Smooth muscle cell (in vitro differentiated cells): Measurements from ENCODE around the gene CSH2. TPM values are rescaled to one million over a fixed set of nuclear protein-coding genes. Genes with fewer than 3 reads are reported as not detected.

Source experiments
- DNase-seq: peaks from one replicate; lab custom pipeline; 2025; ENCODE audit not compliant: unreplicated experiment; lab: John Stamatoyannopoulos, UW
- H2AFZ ChIP-seq: fragments of 200-600 bp; sonication (generic); 2 replicates; pipeline ENCODE4 v1.6.0; 2016; ENCODE audit warnings: antibody characterized with exemption, low read depth, mild to moderate bottlenecking
- H3F3A ChIP-seq: fragments of 200-600 bp; sonication (generic); 2 replicates; pipeline ENCODE4 v1.6.0; 2017; ENCODE audit warnings: antibody characterized with exemption, low read depth
- H3K27ac ChIP-seq: fragments of 200-600 bp; sonication (generic); 2 replicates; pipeline ENCODE4 v1.5.1; 2016; ENCODE audit warnings: low read depth, mild to moderate bottlenecking
- H3K27me3 ChIP-seq: fragments of 200-600 bp; sonication (generic); 2 replicates; pipeline ENCODE4 v1.6.1; 2016; ENCODE audit warnings: low read depth, mild to moderate bottlenecking
- H3K36me3 ChIP-seq: fragments of 200-600 bp; sonication (generic); 2 replicates; pipeline ENCODE4 v1.5.1; 2016; ENCODE audit warnings: low read depth
- H3K4me1 ChIP-seq: fragments of 200-600 bp; sonication (generic); 2 replicates; pipeline ENCODE4 v1.5.1; 2016; ENCODE audit warnings: low read depth
- H3K4me2 ChIP-seq: fragments of 200-600 bp; sonication (generic); 2 replicates; pipeline ENCODE4 v1.6.0; 2016; ENCODE audit warnings: mild to moderate bottlenecking
- H3K4me3 ChIP-seq: fragments of 200-600 bp; sonication (generic); 2 replicates; pipeline ENCODE4 v1.5.1; 2016; ENCODE audit warnings: mild to moderate bottlenecking
- H3K79me2 ChIP-seq: fragments of 200-600 bp; sonication (generic); 2 replicates; pipeline ENCODE4 v1.6.0; 2016; ENCODE audit warnings: low read depth, mild to moderate bottlenecking
- H3K9ac ChIP-seq: fragments of 200-600 bp; sonication (generic); 2 replicates; pipeline ENCODE4 v1.6.0; 2016; ENCODE audit warnings: low read depth
- H3K9me3 ChIP-seq: fragments of 200-600 bp; sonication (generic); replicated peaks from 2 replicates; pipeline ENCODE4 v1.5.1; 2016; ENCODE audit warnings: low read depth
- H4K20me1 ChIP-seq: fragments of 200-600 bp; sonication (generic); 2 replicates; pipeline ENCODE4 v1.6.0; 2016; ENCODE audit warnings: low read depth
- WGBS: methylation state at CpG from one replicate; pipeline ENCODE4 v1.1.7; 2016; ENCODE audit warnings: low lambda C conversion rate; 5-methylcytosine and 5-hydroxymethylcytosine counted together
- polyA plus RNA-seq: library from polyadenylated mRNA; unstranded; fragments of >200 nt; fragmentation: Nextera tagmentation; extraction: Ambion mirVana; gene quantifications from 2 replicates; pipeline ENCODE4 v1.2.1, GENCODE V29; 2016
- total RNA-seq: library from RNA; depleted of rRNA; stranded (reverse); fragments of >200 nt; gene quantifications from 2 replicates; pipeline ENCODE4 v1.2.3, GENCODE V29; 2014
- TF ChIP-seq, protein P1 (sequence below): fragments of 200-600 bp; sonication (generic); IDR thresholded peaks from 2 replicates; pipeline ENCODE4 v1.5.1; 2017; ENCODE audit warnings: borderline replicate concordance, mild to moderate bottlenecking, antibody characterized with exemption; ENCODE audit not compliant: insufficient read depth, poor library complexity, severe bottlenecking

The CSH2 gene
- total and polyA plus RNA-seq, 2 experiments from 2014 or later, result not detected

DNA sequence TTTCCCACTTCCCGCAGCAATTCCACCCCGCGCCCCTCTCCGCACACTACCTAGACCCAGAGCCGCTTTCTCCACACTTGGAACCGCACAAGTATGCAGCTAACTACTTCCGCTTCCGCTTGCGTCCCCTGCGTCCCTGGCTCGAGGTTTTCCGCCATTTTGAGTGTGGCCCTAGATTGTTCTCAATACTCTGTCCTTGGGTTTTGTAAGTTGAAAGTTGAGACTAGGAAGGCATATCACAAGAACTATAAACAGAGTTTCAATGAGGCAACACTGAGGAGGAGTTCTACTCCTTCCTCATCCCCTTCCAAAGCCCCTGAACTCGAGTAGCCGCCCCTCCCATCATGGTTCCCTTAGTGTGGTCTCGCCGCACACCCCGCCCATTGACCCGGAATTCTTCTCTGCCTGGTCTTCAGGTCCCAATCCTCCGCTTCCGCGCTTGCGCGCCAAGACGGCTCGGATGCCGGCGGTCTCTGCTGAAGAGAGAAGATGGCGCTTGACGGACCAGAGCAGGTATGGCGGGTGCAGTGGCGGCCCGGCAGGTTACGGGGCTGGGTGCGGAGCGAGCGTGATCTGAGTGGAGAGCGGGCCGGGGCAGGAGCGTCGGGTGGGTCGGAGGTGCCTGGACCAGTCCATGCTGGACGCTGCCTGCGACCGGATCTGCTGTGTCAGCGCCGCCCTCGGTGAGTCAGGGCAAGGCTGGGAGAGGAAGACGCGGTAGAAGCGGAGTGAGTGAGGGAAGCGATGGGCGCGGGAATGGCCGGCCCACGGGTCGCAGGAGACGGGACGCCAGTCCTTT is 46.3 kb downstream of the CSH2 start, which contains the start of the genes FTSJ3 and PSMC5:
Gene FTSJ3, minus strand, starts transcription at position 662 of the 799 bp plus-strand sequence. CDS start 761 bp downstream, outside the sequence.
Gene PSMC5, plus strand, starts transcription at position 430 of the 799 bp plus-strand sequence. Its CDS starts 60 bp downstream, at position 490.
- no peaks in the 10 kb centered on the region for H3K36me3 ChIP-seq
- H3K27me3 ChIP-seq, result no peaks in the 10 kb centered on the region
- peak; percentile 96 for DNase-seq
- peak within 1 kb of the TSS; percentile 95 for H3K4me2 ChIP-seq
- peak within 1 kb of the TSS; percentile 71 for H3K4me3 ChIP-seq
- peaks cover 36% of the 10 kb centered on the region for H3K79me2 ChIP-seq
- peaks cover 14% of the 10 kb centered on the region for H3K4me1 ChIP-seq
- WGBS, result 2% methylated on average over 43 of the region's 58 CpGs
- H2AFZ ChIP-seq, result peak within 1 kb of the TSS; percentile 99
- H3K9me3 ChIP-seq, result no peaks in the 10 kb centered on the region
- H3K27ac ChIP-seq, result peak within 1 kb of the TSS; percentile 95
- H3K9ac ChIP-seq, result peak within 1 kb of the TSS; percentile 97
- TF ChIP-seq, protein P1, sequence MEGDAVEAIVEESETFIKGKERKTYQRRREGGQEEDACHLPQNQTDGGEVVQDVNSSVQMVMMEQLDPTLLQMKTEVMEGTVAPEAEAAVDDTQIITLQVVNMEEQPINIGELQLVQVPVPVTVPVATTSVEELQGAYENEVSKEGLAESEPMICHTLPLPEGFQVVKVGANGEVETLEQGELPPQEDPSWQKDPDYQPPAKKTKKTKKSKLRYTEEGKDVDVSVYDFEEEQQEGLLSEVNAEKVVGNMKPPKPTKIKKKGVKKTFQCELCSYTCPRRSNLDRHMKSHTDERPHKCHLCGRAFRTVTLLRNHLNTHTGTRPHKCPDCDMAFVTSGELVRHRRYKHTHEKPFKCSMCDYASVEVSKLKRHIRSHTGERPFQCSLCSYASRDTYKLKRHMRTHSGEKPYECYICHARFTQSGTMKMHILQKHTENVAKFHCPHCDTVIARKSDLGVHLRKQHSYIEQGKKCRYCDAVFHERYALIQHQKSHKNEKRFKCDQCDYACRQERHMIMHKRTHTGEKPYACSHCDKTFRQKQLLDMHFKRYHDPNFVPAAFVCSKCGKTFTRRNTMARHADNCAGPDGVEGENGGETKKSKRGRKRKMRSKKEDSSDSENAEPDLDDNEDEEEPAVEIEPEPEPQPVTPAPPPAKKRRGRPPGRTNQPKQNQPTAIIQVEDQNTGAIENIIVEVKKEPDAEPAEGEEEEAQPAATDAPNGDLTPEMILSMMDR, result peak; percentile 13
- peaks cover 3% of the 10 kb centered on the region for H4K20me1 ChIP-seq
- no peaks in the 10 kb centered on the region for H3F3A ChIP-seq

DNA sequence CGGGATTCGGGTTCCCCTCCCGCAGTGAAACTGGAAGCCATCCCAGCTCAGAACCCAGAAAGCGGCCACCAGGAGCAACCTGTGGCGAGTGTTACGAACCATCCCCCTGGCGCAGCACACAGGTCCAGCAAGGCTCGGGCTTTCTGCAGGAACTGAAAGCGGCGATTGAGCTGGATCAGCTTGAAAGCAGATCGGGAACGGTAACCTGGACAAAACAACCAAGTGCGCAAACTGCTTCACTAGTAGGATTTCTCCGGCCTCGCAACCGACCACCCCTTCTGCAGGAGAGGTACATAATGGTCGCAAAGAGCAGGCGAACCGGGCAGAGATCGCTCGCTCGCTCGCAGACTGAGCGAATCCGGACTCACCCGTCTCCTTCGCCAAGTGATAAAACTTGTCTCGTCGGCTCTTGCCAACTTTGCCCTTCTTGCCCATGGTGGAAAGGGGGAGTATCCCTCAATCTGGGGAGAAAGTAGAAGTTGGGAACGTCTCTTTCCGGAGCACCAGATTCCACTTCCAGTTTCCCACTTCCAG is 46.9 kb downstream of the CSH2 start:
- Histone ChIP-seq H3K4me1 (peaks cover 14% of the 10 kb centered on the region), H4K20me1 (peaks cover 8% of the 10 kb centered on the region), H3K79me2 (peaks cover 36% of the 10 kb centered on the region), H3F3A (peaks cover 3% of the 10 kb centered on the region), H3K36me3 (no peaks in the 10 kb centered on the region), H3K4me2 (peak overlapping the region; percentile 95), H3K27ac (peak overlapping the region; percentile 95), H3K9me3 (no peaks in the 10 kb centered on the region), H3K27me3 (no peaks in the 10 kb centered on the region), H3K4me3 (peak overlapping the region; percentile 71), H2AFZ (peak overlapping the region; percentile 99), H3K9ac (peak overlapping the region; percentile 97)
- WGBS, result 2% methylated on average over 31 of the region's 31 CpGs
- TF ChIP-seq, protein P1, result no peak
- no peak for DNase-seq

DNA sequence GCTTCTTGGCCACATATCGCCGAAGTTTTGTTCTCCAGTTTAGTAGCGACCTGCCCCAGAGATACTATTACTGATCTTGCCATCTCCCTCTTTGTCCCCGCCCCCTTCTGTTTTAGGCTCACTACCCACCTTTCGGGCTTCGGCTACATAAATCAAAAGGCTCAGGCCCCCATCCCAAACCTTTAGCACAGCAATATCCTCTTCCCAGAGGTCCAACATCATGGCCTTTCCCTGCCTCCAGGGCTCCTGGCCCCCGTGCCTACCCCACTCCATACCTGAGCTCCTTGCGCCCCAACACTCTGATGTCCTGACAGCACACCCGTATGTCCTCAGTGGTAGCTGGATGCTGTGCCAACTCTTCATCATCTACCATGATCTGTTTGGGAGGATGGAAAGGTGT is 49.1 kb downstream of the CSH2 start:
- no peaks in the 10 kb centered on the region for H3K27me3 ChIP-seq
- no peak overlapping the region for H3K27ac ChIP-seq
- H3K9me3 ChIP-seq, result no peaks in the 10 kb centered on the region
- H3F3A ChIP-seq, result peaks cover 4% of the 10 kb centered on the region
- peaks cover 18% of the 10 kb centered on the region for H4K20me1 ChIP-seq
- WGBS, result 97% methylated on average over 9 of the region's 9 CpGs
- TF ChIP-seq, protein P1, result no peak
- DNase-seq, result no peak
- H3K4me2 ChIP-seq, result no peak overlapping the region
- peaks cover 14% of the 10 kb centered on the region for H3K4me1 ChIP-seq
- H3K9ac ChIP-seq, result no peak overlapping the region
- H2AFZ ChIP-seq, result no peak overlapping the region
- H3K79me2 ChIP-seq, result peaks cover 33% of the 10 kb centered on the region
- H3K4me3 ChIP-seq, result no peak overlapping the region
- H3K36me3 ChIP-seq, result peaks cover 4% of the 10 kb centered on the region
